Esophagus squamous epithelium (tissue), 4 donors: ENCODE results near the gene POLRMT.

ENCODE experiments used
- CTCF ChIP-seq, 6 experiments: fragments of 450-650 bp in 4 of 6; fragments of 200-600 bp in 2 of 6; sonication (generic) in 2 of 6; IDR thresholded peaks; one replicate each; pipeline ENCODE4 v1.5.1; 2016 to 2019; ENCODE audit warnings: antibody characterized with exemption in 6 of 6, mild to moderate bottlenecking in 4 of 6, moderate library complexity in 4 of 6
- POLR2A ChIP-seq, 4 donors: fragments of 450-650 bp; IDR thresholded peaks; one replicate each; pipeline ENCODE4 v1.6.1; 2017; ENCODE audit warnings: antibody characterized with exemption in 4 of 4, mild to moderate bottlenecking in 4 of 4, moderate library complexity in 3 of 4

GRCh38 chr19:663682-664117 is 30.4 kb upstream of the POLRMT start:
- TF ChIP-seq CTCF (IDR thresholded peaks at IDR 0.05) (peak in 1 of 6 experiments; percentile 5), POLR2A (IDR thresholded peaks at IDR 0.05) (no peak)
